CD14-positive monocyte (primary cell): Measurements from ENCODE around the gene DDHD1. TPM values are rescaled to one million over a fixed set of nuclear protein-coding genes. Genes with fewer than 3 reads are reported as not detected.

Experiments
- DNase-seq, 3 donors: peaks; one replicate each; pipeline ENCODE4 v3.0.0-alpha.2; 2011 to 2022
- H2AFZ ChIP-seq: 2 replicates; pipeline ENCODE4 v1.6.0; 2012; ENCODE audit warnings: mild to moderate bottlenecking, low read depth, low read length, inconsistent platforms; ENCODE audit not compliant: insufficient read depth, poor library complexity, severe bottlenecking
- H3K27ac ChIP-seq, 2 donors: 1 replicate in 1 of 2; 2 replicates in 1 of 2; pipeline ENCODE4 v1.5.1; 2012 to 2013; ENCODE audit warnings: low read length in 2 of 2, control low read depth in 1 of 2, inconsistent platforms in 1 of 2, low read depth in 1 of 2, mild to moderate bottlenecking in 1 of 2
- H3K27me3 ChIP-seq, 2 donors: one replicate each; pipeline versions ENCODE4 v1.6.0 to v1.6.1; 2011 to 2013; ENCODE audit warnings: low read length in 2 of 2; ENCODE audit not compliant: control insufficient read depth in 2 of 2, insufficient read depth in 2 of 2
- H3K36me3 ChIP-seq, 2 donors: replicated peaks in 1 of 2; 1 replicate in 1 of 2; 2 replicates in 1 of 2; pipeline versions ENCODE4 v1.5.1 to v1.6.1; 2012 to 2013; ENCODE audit warnings: low read length in 2 of 2, control low read depth in 1 of 2, inconsistent platforms in 1 of 2, mild to moderate bottlenecking in 1 of 2; ENCODE audit not compliant: insufficient read depth in 2 of 2, control insufficient read depth in 1 of 2
- H3K4me1 ChIP-seq, 2 donors: 1 replicate in 1 of 2; 2 replicates in 1 of 2; pipeline versions ENCODE4 v1.5.1 to v1.6.1; 2012 to 2013; ENCODE audit warnings: low read length in 2 of 2, control low read depth in 1 of 2, inconsistent platforms in 1 of 2, mild to moderate bottlenecking in 1 of 2, moderate library complexity in 1 of 2; ENCODE audit not compliant: insufficient read depth in 2 of 2, control insufficient read depth in 1 of 2
- H3K4me2 ChIP-seq: replicated peaks from 2 replicates; pipeline ENCODE3; 2012; ENCODE audit warnings: low read length, moderate library complexity, mild to moderate bottlenecking; ENCODE audit not compliant: poor library complexity, severe bottlenecking; ENCODE audit errors: extremely low read depth
- H3K4me3 ChIP-seq, 3 experiments: fragments of 200-600 bp in 1 of 3; sonication (generic) in 1 of 3; replicated peaks in 1 of 3; 1 replicate in 2 of 3; 2 replicates in 1 of 3; pipeline ENCODE4 v1.5.1; 2011 to 2013; ENCODE audit warnings: low read length in 3 of 3, mild to moderate bottlenecking in 3 of 3, control low read depth in 2 of 3, low read depth in 2 of 3, inconsistent platforms in 1 of 3, moderate library complexity in 1 of 3
- H3K79me2 ChIP-seq: 2 replicates; pipeline ENCODE4 v1.6.0; 2012; ENCODE audit warnings: mild to moderate bottlenecking, control low read depth, inconsistent platforms, low read length, moderate library complexity; ENCODE audit not compliant: insufficient read depth
- H3K9ac ChIP-seq: 2 replicates; pipeline ENCODE4 v1.6.0; 2017; ENCODE audit warnings: low read length, mild to moderate bottlenecking; ENCODE audit not compliant: insufficient read depth, poor library complexity, severe bottlenecking
- H3K9me3 ChIP-seq, 2 donors: replicated peaks in 1 of 2; 1 replicate in 1 of 2; 2 replicates in 1 of 2; pipeline versions ENCODE4 v1.5.1 to v1.6.1; 2012 to 2013; ENCODE audit warnings: low read length in 2 of 2, control low read depth in 1 of 2; ENCODE audit not compliant: control insufficient read depth in 1 of 2, insufficient read depth in 1 of 2
- H4K20me1 ChIP-seq: 2 replicates; pipeline ENCODE4 v1.6.0; 2012; ENCODE audit warnings: mild to moderate bottlenecking, low read length, control low read depth, moderate library complexity; ENCODE audit not compliant: insufficient read depth
- H3K27ac Mint-ChIP-seq, 7 donors: one replicate each; pipeline ENCODE4 v1.8.0; 2020; ENCODE audit warnings: mild to moderate bottlenecking in 7 of 7, mixed read lengths in 7 of 7, moderate library complexity in 6 of 7, inconsistent platforms in 2 of 7
- H3K27me3 Mint-ChIP-seq, 3 donors: one replicate each; pipeline ENCODE4 v1.8.0; 2021 to 2022; ENCODE audit warnings: low read depth in 3 of 3, mild to moderate bottlenecking in 3 of 3, mixed read lengths in 3 of 3, moderate library complexity in 3 of 3, inconsistent platforms in 1 of 3
- H3K36me3 Mint-ChIP-seq, 2 donors: one replicate each; pipeline ENCODE4 v1.8.0; 2020; ENCODE audit warnings: mixed read lengths in 2 of 2, inconsistent platforms in 1 of 2, mild to moderate bottlenecking in 1 of 2
- H3K4me1 Mint-ChIP-seq: one replicate; pipeline ENCODE4 v1.8.0; 2020; ENCODE audit warnings: mild to moderate bottlenecking, mixed read lengths
- H3K4me3 Mint-ChIP-seq, 2 donors: one replicate each; pipeline ENCODE4 v1.8.0; 2020; ENCODE audit warnings: mild to moderate bottlenecking in 2 of 2, mixed read lengths in 2 of 2, moderate library complexity in 1 of 2
- H3K9me3 Mint-ChIP-seq, 7 donors: one replicate each; pipeline ENCODE4 v1.8.0; 2020 to 2022; ENCODE audit warnings: mixed read lengths in 7 of 7, mild to moderate bottlenecking in 6 of 7, moderate library complexity in 6 of 7, inconsistent platforms in 2 of 7
- WGBS: methylation state at CpG from one replicate; pipeline ENCODE4 v1.1.5; 2013; ENCODE audit warnings: missing lambda C conversion rate; ENCODE audit not compliant: insufficient coverage; 5-methylcytosine and 5-hydroxymethylcytosine counted together
- intact Hi-C, 2 donors: fragments of 100-400 bp; cut with micrococcal nuclease; formaldehyde crosslinking; loops; one replicate each; pipeline versions ENCODE4 v1.15.0 to v1.15.1; 2023
- polyA plus RNA-seq, 3 donors: library from polyadenylated mRNA; depleted of rRNA in 1 of 3; unstranded in 2 of 3; stranded (reverse) in 1 of 3; fragments of 300-500 nt in 2 of 3; fragments of >200 nt in 1 of 3; fragmentation: Illumina TruSeq in 2 of 3; gene quantifications; 1 replicate in 2 of 3; 2 replicates in 1 of 3; pipeline ENCODE4 v1.2.3, GENCODE V29; 2012 to 2021
- TF ChIP-seq, protein P1 (sequence below): fragments of 200-600 bp; IDR thresholded peaks from one replicate; pipeline ENCODE4 v1.8.0; 2022; ENCODE audit warnings: antibody characterized with exemption, mild to moderate bottlenecking

The DDHD1 gene
- polyA plus RNA-seq, 3 donors: 2.2 to 7.0 (median 3.1) TPM

DNA sequence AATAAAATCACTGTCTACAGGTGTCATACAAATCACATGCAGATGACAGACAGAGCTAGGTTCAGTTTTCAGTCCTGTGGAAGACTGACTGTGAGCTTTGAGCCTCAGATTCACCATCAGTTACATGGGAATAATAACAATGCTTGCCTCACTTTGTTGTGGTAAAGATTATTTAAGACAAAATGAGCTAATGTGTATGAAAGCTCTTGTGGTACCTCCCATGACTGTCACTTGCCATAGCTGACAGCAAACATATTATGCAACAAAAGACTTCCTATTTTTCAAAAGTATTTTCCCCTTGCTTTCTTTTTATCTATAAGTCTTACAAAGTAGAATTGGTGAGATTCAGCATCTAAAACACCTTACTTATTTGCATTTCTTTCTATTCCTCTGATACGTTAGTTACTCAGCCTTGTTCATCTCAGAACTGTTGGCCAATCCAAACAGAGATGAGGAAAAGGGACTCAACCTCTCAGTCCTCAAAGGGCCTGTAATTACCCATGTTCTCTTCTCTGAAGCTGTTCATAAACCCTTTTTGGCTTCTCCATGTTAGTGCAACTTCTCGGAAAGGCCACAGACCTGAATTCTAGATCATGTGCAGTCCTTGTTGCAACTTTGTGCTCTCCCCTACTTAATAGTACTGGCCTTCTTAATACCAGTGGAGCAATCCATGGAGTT lies 8.8 kb upstream of the DDHD1 start:
- Mint-ChIP-seq H3K27ac (peak overlapping the region; percentile 90 to 97 (median 93)), H3K36me3 (no peaks in the 10 kb centered on the region)
- TF ChIP-seq, protein P1, sequence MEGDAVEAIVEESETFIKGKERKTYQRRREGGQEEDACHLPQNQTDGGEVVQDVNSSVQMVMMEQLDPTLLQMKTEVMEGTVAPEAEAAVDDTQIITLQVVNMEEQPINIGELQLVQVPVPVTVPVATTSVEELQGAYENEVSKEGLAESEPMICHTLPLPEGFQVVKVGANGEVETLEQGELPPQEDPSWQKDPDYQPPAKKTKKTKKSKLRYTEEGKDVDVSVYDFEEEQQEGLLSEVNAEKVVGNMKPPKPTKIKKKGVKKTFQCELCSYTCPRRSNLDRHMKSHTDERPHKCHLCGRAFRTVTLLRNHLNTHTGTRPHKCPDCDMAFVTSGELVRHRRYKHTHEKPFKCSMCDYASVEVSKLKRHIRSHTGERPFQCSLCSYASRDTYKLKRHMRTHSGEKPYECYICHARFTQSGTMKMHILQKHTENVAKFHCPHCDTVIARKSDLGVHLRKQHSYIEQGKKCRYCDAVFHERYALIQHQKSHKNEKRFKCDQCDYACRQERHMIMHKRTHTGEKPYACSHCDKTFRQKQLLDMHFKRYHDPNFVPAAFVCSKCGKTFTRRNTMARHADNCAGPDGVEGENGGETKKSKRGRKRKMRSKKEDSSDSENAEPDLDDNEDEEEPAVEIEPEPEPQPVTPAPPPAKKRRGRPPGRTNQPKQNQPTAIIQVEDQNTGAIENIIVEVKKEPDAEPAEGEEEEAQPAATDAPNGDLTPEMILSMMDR: no peak

DNA sequence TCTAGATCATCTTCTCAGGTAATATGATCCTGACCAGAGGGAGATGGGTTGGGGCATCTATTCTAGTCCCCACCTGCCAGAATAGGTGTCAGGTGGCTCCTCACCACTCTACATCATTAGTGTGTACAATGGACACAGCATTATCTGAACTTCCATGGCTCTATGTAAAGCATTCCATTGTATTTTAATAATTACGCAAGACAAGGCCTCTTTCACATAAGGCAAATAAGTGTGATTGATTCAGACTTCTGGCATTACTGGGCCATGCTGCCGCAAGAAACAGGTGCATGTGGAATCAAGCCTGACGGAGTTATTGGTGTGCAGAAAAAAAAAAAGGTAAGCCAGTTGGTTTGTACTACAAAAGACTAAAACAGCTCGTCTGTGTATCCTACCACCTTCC lies 3.1 kb upstream of the DDHD1 start:
- peaks cover 0 to 5% (median 0%) of the 10 kb centered on the region in 7 donors for H3K9me3 Mint-ChIP-seq
- intact Hi-C loops: no loop called here

More for the DNA sequence above, 8.8 kb upstream of the DDHD1 start:
- peak overlapping the region; percentile 36 for H2AFZ ChIP-seq
- H3K4me3 ChIP-seq: no peak overlapping the region
- peak overlapping the region; percentile 53 for H3K4me2 ChIP-seq
- no peaks in the 10 kb centered on the region for H3K36me3 ChIP-seq
- Mint-ChIP-seq H3K4me3 (peak overlapping the region in 1 of 2 donors; percentile 63), H3K4me1 (peaks cover 13% of the 10 kb centered on the region), H3K9me3 (peaks cover 0 to 5% (median 0%) of the 10 kb centered on the region in 7 donors), H3K27me3 (peaks cover 0 to 4% (median 0%) of the 10 kb centered on the region in 3 donors)
- no peaks in the 10 kb centered on the region for H3K9me3 ChIP-seq
- peak overlapping the region; percentile 78 to 88 for H3K27ac ChIP-seq
- no peaks in the 10 kb centered on the region for H3K79me2 ChIP-seq
- H3K27me3 ChIP-seq: no peaks in the 10 kb centered on the region
- DNase-seq: peak; percentile 73 to 84 (median 82)
- intact Hi-C loops: no loop called here
- peak overlapping the region; percentile 17 for H3K9ac ChIP-seq
- WGBS: 36% methylated on average over 2 of the region's 2 CpGs
- H4K20me1 ChIP-seq: no peaks in the 10 kb centered on the region
- H3K4me1 ChIP-seq: peaks cover 17 to 18% of the 10 kb centered on the region in 2 donors

More for the DNA sequence above, 3.1 kb upstream of the DDHD1 start:
- Histone ChIP-seq H2AFZ (no peak overlapping the region), H3K9me3 (no peaks in the 10 kb centered on the region), H3K4me1 (peaks cover 15 to 22% of the 10 kb centered on the region in 2 donors), H3K4me2 (no peak overlapping the region), H3K4me3 (no peak overlapping the region), H3K36me3 (no peaks in the 10 kb centered on the region), H3K27ac (no peak overlapping the region), H3K9ac (no peak overlapping the region), H3K27me3 (no peaks in the 10 kb centered on the region), H3K79me2 (peaks cover 9% of the 10 kb centered on the region), H4K20me1 (peaks cover 5% of the 10 kb centered on the region)
- peaks cover 2 to 9% (median 6%) of the 10 kb centered on the region in 3 donors for H3K27me3 Mint-ChIP-seq
- H3K27ac Mint-ChIP-seq: no peak overlapping the region
- no peak for DNase-seq
- peaks cover 15% of the 10 kb centered on the region for H3K4me1 Mint-ChIP-seq
- TF ChIP-seq, protein P1: no peak
- H3K36me3 Mint-ChIP-seq: peaks cover 0 to 7% of the 10 kb centered on the region in 2 donors
- H3K4me3 Mint-ChIP-seq: no peak overlapping the region
- WGBS: no CpG with 5 or more reads among the region's 4 CpGs
